Neutrophil (primary cell): ENCODE results near the gene PACRGL.

ENCODE experiments used
- H3K27ac ChIP-seq: fragments of 200-600 bp; sonication (generic); 2 replicates; pipeline ENCODE4 v1.5.1; 2016; ENCODE audit warnings: mild to moderate bottlenecking, moderate library complexity
- H3K27me3 ChIP-seq: fragments of 200-600 bp; sonication (generic); 2 replicates; pipeline ENCODE4 v1.6.0; 2016; ENCODE audit warnings: mild to moderate bottlenecking
- H3K36me3 ChIP-seq: fragments of 200-600 bp; sonication (generic); 2 replicates; pipeline ENCODE4 v1.5.1; 2017
- H3K4me1 ChIP-seq, 2 experiments: fragments of 200-600 bp in 1 of 2; sonication (generic) in 1 of 2; 1 replicate in 1 of 2; 2 replicates in 1 of 2; pipeline versions ENCODE4 v1.5.1 to v1.6.1; 2013 to 2016; ENCODE audit warnings: low read depth in 1 of 2, low read length in 1 of 2, mild to moderate bottlenecking in 1 of 2, moderate library complexity in 1 of 2; ENCODE audit not compliant: control insufficient read depth in 1 of 2, insufficient read depth in 1 of 2
- H3K4me3 ChIP-seq, 2 experiments: fragments of 200-600 bp in 1 of 2; sonication (generic) in 1 of 2; 1 replicate in 1 of 2; 2 replicates in 1 of 2; pipeline ENCODE4 v1.5.1; 2013 to 2016; ENCODE audit warnings: low read depth in 1 of 2, low read length in 1 of 2, mild to moderate bottlenecking in 1 of 2, moderate library complexity in 1 of 2
- H3K9me3 ChIP-seq: fragments of 200-600 bp; sonication (generic); 2 replicates; pipeline ENCODE4 v1.5.1; 2016
- CTCF ChIP-seq: fragments of 200-600 bp; sonication (generic); IDR thresholded peaks from 2 replicates; pipeline ENCODE4 v1.5.1; 2016; ENCODE audit warnings: antibody characterized with exemption

The PACRGL gene

GRCh38 chr4:20760053-20760452 lies 59.8 kb downstream of the PACRGL start:
- H3K27ac ChIP-seq = no peak overlapping the region
- H3K27me3 ChIP-seq = no peaks in the 10 kb centered on the region
- TF ChIP-seq CTCF = no peak
- H3K4me1 ChIP-seq = no peaks in the 10 kb centered on the region
- H3K36me3 ChIP-seq = no peaks in the 10 kb centered on the region
- no peaks in the 10 kb centered on the region for H3K9me3 ChIP-seq
- H3K4me3 ChIP-seq = no peak overlapping the region

- Histone ChIP-seq H3K27me3 (no peaks in the 10 kb centered on the region), H3K4me3 (no peak overlapping the region), H3K4me1 (no peaks in the 10 kb centered on the region), H3K27ac (no peak overlapping the region), H3K36me3 (no peaks in the 10 kb centered on the region), H3K9me3 (no peaks in the 10 kb centered on the region)
- TF ChIP-seq CTCF = no peak
Measured at GRCh38 chr4:20761382-20761781, 61.1 kb downstream of the PACRGL start.

DNA sequence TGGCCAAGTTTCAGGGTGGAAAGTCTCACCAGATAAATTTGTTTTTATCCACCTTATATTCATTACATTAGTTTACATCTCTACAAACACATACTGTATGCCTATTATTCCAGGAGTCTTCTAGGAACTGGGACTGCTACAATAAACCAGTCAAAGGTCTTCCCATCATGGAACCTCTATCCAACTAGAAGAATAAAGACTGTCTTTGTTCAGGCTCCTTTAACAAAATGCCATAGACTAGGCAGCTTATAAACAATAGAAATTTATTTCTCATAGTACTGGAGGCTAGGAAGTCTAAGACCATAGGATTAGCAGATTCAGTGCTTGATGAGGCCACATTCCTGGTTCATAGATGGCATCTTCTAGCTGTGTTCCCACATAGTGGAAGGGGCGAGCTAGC lies 61.6 kb downstream of the PACRGL start:
- H3K27ac ChIP-seq = no peak overlapping the region
- no peaks in the 10 kb centered on the region for H3K9me3 ChIP-seq
- no peaks in the 10 kb centered on the region for H3K27me3 ChIP-seq
- H3K36me3 ChIP-seq = no peaks in the 10 kb centered on the region
- TF ChIP-seq CTCF = no peak
- H3K4me1 ChIP-seq = no peaks in the 10 kb centered on the region
- no peak overlapping the region for H3K4me3 ChIP-seq

GRCh38 chr4:20764366-20764992 lies 64.2 kb downstream of the PACRGL start:
- H3K36me3 ChIP-seq = no peaks in the 10 kb centered on the region
- TF ChIP-seq CTCF = no peak
- H3K9me3 ChIP-seq = no peaks in the 10 kb centered on the region
- H3K4me3 ChIP-seq = no peak overlapping the region
- H3K4me1 ChIP-seq = no peaks in the 10 kb centered on the region
- H3K27ac ChIP-seq = no peak overlapping the region
- no peaks in the 10 kb centered on the region for H3K27me3 ChIP-seq

DNA sequence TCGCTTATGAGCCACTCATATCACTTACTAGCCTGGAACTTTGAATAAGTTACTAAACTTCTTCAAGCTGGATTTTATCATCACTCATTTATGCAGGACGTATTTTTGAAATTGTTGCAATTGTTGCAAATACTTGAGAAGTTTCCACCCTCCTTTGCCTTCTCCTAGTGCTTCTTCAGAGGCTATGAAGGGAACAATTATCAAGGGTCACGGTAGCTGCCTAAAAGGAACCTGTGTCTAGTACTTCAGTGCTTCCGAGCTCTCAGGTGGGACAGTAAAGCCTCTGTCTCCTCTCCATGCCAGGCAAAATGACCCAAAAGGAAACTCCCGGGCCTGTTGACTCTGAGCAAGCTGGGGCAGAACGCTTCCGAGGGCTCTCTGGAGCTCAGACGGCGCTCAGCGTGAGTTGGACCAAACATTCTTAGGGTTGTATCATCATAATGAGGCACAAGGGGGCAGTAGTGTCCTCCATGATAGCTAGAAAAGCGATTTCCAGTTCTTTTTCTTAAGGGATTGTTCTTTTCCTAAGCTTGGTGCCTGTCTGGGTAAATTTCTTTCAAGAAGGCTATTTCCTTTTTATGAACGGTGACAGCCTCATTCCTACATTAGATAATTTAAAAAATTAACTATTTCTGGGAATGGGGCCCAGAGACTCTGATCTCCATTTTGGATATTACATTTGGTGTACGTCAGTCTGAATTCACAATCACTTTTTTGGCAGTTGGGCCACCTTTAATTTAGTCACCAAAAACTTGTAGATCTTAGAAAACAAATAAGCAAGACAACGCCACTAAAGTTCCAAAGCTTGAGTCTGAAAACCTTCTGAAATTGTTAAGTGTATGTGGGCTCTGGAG lies 73.1 kb downstream of the PACRGL start:
- Histone ChIP-seq H3K4me3 (no peak overlapping the region), H3K27me3 (no peaks in the 10 kb centered on the region)

More for the DNA sequence above, 73.1 kb downstream of the PACRGL start:
- no peaks in the 10 kb centered on the region for H3K9me3 ChIP-seq
- H3K27ac ChIP-seq = no peak overlapping the region
- no peaks in the 10 kb centered on the region for H3K4me1 ChIP-seq
- no peaks in the 10 kb centered on the region for H3K36me3 ChIP-seq
- TF ChIP-seq CTCF = no peak
